GOT3 (cell line): ENCODE results near the gene GALNT9.

Source experiments
- DNase-seq: peaks from one replicate; lab custom pipeline; 2025; ENCODE audit warnings: mixed read lengths; lab: John Stamatoyannopoulos, UW

The GALNT9 gene

GRCh38 chr12:132325733-132326130, 3.7 kb downstream of the GALNT9 start:
- no peak for DNase-seq

- DNase-seq: no peak
These were observed 4.3 kb downstream of the GALNT9 start for GRCh38 chr12:132324841-132325732.

- no peak for DNase-seq
These were observed 5.2 kb downstream of the GALNT9 start for GRCh38 chr12:132324173-132324572.

DNA sequence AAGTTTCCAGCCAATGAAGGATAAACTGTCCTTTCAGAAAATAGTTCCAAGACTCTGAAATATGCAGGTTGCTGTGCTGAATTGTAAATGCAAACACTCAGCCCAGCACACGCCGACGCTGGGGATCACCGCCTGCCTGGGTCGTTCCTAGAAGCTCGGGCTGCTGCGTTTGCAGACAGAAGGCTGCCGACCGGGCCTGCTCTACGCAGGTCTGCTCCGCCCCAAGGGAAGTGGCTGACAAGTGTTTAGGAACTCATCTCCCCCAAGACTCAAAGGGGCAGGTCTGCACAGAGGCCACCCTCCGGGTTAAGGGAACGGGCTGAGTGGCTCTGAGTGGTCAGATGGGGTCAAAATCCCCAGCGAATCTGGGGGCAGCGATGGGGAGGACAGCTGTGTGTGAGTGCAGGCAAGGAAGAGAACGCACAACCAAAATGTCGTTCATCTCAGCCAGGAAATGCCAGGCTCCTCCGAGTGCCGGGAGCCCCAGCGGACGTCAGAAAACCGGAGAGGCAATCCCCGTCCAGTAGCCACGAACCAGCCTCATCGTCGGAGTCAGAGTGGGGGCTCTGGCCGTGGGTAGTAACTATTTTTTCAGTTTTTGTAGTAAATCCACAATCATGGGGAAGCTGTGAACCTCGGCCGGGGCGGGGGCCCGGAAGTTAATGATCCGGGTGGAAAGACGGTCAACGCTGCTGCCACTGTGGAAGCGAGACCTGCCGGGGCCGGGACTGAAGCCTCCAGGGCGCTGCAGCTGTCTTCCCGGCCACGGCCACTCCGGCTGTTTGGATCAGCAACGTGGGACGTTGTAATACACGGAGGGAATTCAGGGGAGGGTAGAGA, 6.0 kb downstream of the GALNT9 start:
- DNase-seq: no peak

DNA sequence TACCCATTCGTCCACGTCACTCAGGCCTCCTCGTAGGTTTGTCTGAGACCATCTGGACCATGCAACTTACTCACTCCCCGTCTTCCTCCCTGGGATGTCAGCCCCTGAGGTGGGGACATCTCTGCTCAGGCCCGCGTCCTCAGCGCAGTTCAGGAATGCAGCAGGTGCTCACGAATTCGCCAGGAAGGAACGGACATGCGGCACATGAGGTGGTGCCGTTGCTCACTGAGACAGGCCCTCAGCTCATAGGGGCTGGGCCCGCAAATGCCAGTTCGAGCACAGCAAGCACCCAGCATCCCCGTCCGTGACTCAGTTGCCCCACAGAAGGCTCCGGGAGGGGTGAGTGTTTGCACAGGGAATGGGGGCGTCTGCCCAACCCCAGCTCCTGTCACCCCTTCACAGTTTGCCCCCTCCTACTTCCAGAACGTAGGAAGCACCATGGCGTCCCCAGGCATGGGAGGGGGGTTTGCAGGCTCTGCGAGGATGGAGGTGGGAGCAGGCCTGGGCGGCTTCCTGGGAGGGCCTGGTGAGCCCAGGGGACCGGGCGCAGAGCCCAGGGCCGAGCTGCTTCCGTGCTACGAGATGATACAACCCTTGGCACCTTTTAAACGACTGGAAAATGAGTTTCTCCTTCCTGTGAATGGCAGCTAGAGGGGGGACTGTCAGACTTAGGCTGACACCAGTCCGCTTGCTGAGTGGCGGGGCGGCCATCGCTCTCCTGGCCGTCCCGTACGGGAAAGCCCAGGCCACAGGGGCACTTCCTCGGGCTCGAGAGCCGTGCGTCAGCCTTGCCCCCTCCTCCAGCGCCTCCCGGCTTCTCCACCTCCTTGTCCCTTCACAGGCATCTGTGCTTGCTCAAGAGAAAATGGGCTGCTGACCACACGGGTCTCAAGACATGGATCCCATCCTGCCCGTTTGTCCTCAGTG, 6.9 kb downstream of the GALNT9 start:
- no peak for DNase-seq

DNA sequence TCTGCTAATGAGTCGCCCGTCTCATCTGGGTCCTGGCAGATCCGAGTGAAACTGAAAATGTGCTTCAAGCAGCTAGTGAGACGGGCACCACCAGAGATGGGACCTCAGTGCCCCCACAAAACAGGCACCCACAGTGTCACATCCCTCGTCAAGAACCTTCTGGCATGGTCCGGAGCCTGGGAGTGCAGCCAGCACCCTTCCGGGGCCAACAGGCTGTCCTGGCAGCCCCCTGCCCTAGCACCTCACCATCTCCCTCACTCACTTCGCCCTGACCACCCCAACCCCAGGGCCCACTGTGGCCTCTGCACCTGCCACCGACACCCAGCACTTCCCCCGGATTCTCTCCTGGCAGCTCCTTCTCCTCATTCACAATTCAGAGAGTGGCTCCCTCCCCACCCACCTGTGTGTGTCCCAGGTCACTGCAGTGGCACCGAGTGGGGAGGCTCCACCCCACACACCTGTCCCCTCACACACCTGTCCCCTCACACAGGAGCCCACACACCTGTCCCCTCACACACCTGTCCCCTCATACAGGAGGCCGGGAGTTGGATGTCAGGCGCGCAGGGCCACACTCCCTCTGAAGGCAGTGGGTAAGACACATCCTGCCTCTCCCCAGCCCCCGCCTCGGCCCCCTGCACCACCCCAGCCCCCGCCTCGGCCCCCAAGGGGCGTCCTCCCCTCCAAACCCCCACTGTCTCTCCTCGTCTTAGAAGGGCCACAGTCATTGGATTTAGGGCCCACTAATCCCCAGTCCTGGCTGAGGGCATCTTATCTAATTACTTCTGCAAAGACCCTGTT, 7.9 kb downstream of the GALNT9 start:
- no peak for DNase-seq

GRCh38 chr12:132320767-132321211, 8.6 kb downstream of the GALNT9 start:
- DNase-seq: no peak

DNA sequence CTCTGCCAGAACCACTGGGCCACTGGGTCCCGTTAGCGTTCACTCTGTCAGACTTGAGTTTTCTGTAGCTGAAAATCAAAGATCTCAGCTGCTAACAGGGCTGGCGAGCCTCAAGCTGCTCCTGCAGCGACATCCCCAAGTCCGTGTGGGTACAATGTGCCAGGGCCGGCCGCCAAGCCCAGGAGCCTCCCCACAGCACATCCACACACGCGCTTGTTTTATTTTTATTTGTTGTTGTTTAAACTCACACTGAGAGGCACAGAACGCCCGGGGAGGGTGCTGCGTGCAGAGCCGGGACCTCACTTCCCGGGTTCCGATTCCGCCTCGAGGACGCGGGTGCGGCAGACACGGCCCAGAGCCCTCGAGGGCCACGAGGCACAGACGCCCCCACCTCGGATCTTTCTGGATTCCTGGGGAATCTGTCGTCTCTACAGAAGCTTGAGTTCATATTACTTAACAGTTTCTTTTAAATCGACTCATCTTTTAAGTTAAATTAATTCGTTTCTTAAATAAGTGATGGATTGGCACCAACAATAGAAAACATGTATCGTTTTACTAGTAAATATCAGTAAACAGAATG, 9.3 kb downstream of the GALNT9 start:
- no peak for DNase-seq

DNA sequence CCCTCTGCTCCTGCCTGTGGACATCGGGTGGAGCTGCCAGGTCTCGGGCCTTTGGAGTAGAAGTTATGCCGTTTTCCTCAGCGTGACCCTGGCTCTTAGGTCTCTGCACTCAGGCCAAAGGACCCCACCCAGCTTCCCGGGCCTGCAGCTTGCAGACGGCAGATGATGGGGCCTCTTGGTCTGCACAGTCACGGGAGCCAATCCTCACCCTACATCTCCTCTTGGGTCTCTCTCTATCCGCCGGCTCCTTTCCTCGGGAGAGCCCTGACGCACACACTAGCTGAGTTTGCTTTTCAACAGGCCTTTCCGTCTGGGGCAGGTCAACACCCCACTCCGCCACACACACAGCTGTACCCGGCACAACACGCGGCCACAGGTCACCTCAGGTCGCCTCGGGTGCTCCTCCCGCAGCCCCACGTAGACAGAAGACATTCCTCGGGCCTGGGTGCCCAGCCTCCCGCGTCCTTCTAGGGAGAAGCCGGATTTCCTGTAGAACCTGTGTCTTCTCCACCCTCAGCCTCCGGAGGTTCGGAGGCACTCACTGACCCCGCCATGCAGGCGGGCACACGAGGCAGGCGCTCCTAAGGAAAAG, 9.9 kb downstream of the GALNT9 start:
- DNase-seq: no peak

DNA sequence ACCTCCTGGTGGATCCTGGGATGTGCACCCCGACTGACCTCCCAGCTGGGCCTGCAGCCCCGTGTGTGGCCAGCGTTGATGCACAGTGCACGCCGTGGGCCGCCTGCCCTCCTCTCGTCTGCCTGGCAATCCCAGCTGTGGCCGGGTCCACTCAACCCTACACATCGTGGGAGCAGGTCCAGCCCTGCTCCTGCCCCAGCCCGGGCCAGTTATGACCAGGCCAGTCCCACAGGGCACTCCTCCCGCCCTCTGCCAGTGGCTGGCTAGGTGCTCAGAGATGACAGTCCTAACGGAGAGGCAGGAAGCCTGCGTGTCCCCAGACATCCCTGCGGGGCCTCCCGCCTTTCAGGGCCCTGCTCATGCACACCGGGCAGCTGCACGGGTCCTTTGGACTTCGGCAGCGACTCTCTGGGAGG, 10.8 kb downstream of the GALNT9 start:
- no peak for DNase-seq

DNA sequence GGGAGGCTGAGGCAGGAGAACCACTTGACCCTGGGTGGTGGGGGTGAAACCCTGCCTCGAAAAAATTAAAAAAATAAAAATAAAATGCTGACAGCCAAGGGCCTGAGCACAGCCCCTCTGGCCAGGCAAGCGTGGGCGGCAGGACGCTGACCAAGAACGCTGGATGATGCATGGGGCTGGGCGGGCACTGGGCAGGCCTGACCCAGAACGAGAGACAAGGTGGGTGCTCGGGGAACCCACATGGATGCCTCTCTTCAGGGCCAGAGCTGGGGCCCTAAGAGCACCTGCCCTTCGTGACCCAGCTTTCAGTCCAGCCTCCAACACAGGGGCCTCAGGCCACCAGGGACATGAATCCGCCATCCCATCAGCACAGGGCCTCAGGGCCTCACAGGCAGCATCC, 11.3 kb downstream of the GALNT9 start:
- no peak for DNase-seq

DNA sequence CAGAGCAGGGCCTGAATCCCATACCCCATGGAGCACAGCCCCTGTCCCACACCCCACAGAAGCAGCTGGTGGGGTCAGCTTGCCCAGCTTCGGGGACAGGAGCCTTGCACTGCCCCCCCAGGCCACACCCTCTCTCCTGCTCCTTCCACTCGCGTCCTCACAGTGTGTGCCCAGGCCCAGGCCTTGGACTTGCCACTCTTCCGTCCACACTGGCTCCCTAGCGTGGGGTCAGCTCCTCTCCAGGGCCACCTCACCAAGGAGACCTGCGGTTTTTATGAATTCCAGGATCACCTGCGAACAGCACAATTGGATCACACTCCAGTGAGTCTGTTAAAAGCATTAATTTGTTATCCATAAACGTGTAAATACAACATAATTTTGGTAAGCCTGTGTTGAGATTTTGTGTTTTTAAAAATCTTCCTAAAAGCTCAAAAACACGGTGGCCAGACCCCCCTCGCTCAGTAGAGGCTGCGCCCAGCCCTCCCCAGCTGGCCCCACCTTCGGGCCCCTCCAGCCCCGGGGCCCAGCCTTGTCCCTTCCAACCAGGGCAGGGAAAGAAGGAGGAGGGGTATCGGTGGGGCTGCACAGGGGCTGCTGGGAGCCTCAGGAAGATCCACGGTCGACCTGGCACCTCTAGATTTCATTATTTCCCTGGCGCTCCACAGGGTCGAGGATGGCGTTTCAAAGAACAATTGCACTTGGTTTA, 12.0 kb downstream of the GALNT9 start:
- no peak for DNase-seq

GRCh38 chr12:132316497-132317232, 12.7 kb downstream of the GALNT9 start:
- no peak for DNase-seq

- DNase-seq: no peak
These were observed 13.4 kb downstream of the GALNT9 start for GRCh38 chr12:132315951-132316350.

GRCh38 chr12:132315507-132315906, 13.9 kb downstream of the GALNT9 start:
- DNase-seq: no peak

DNA sequence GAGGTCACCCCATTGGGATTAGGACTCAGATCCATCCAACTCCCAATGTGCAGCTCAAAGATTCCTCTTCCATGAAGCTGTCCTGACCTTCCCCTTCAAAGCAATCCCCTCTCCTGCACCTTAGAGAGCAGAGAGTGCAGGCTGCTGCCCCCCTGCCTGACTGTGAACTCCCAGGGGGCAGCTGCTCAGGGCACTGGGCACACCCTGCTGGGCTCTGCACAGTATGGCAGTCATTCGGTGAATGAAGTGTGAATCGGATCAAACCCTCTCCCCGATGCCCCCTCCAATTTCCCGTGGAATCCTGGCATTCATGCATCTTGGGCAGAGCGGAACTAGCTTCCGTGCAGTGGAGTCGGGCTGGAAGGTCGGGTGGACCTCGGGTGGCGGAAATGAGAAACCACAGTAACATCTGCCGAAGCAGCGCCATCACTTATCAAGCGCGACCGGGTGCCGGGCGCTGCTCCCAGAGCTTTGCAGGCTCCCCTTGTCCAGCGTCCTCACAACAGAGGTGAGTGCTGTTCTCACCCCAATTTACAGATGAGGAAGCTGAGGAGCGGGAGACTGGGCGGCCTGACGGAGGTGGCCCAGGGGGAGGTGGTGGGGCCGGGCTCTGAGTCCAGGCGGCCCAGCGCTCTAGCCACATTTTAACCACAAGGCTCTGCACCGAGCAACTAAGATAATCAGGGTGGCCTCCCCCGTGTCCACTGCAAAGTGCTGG, 14.7 kb downstream of the GALNT9 start:
- no peak for DNase-seq

DNA sequence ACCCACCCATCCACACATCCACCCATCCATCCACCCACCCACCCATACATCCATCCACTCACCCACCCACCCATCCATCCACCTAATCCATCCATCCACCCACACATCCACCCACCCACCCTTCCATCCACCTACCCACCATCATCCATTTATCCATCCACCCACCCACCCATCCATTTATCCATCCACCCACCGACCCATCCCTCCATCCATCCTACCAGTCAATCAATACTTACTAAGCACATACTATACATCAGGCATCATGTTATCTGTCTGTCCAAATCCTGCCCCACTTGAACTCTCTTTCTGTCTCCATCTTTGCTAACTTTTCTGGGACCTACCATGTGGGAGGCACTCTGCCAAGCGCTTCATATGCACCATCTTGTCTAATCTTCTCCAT, 15.4 kb downstream of the GALNT9 start:
- no peak for DNase-seq

DNA sequence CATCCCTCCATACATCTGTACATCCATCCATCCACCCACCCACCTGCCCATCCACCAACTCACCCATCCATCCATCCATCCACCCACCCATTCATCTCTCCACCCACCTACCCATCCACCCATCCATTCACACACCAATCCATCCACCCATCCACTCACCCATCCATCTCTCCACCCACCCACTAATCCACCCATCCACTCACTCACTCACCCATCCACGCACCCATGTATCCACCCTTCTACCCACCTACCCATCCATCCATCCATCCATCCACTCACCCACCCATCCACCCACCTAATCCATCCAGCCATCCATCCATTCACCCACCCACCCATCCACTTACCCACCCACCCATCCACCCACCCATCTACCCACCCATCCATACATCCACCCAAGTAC, 16.2 kb downstream of the GALNT9 start:
- no peak for DNase-seq
